HG02884 (cell line): ENCODE results near the gene BNC2.

Source experiments
- ATAC-seq: cut with Tn5 transposase; IDR thresholded peaks from one replicate; pipeline ENCODE4 v1.9.1; 2021; ENCODE audit warnings: mild to moderate bottlenecking, moderate library complexity; ENCODE audit not compliant: unreplicated experiment

Gene BNC2

DNA sequence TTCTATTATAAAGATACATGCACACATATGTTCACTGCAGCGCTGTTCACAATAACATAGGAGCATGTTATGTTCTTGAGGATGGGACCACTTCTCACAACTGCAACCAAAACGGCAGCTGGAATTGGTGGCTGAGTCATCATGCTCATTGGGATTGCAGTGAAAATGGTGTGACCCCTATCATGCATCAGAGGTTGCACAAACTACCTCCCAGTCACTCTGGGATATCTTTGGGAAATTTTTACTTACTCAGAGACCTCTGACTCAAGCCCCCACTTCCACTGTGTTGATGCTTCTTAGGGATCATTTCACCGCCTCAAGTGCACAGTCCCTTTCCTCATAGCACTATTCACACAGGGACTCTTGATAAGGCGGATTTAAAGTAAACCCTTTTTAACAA, 474.1 kb downstream of the BNC2 start:
- ATAC-seq = no peak

DNA sequence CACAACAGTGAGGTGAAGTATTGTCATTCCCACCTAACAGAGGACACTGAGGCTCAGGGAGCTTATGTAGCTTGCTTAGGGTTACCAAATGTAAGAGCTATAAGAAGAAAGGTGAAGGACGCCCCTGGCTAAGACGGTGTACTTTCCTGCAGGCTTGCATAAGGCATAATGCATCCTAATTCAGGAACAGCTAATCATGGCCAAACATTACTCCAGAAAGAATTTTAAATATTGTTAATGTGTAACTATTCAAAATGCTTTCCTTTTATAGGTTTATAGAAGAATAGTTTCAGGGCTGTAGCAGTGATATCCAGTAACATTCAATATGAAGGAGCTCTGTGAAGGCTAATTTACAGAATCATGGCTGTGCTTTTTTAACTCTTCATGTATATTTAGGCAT, 479.1 kb downstream of the BNC2 start:
- no peak for ATAC-seq

DNA sequence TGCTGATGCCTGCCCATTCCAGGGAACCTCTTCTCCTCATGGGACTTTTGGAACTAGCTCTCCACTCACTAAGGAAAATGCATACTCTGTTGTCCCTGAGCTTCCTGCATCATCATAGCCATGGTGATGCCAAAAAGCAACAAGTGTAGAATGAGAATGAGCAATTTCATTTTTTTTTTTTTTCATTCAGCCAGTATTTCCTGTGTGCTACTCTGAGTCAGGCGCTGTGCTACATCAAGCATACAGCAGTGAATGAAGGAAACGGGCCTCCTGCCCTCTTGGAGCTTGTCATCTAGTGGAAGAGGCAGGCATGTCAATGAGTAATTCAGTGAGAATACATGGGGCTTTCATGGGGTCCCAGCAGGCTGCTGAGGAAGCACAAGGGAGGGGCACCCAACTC, 483.1 kb downstream of the BNC2 start:
- ATAC-seq = no peak

DNA sequence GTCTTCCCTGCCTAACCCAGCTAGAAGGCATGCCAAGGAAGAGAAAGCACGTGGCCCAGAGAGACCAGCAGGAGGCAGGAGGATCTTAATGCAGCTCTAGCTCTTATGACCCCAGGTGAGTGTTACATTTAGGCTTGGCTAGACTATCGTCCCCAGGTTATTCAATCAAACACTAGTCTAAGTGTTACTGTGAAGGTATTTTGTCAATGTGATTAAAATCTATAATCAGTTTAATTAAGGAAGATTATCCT, 483.7 kb downstream of the BNC2 start:
- ATAC-seq = no peak

DNA sequence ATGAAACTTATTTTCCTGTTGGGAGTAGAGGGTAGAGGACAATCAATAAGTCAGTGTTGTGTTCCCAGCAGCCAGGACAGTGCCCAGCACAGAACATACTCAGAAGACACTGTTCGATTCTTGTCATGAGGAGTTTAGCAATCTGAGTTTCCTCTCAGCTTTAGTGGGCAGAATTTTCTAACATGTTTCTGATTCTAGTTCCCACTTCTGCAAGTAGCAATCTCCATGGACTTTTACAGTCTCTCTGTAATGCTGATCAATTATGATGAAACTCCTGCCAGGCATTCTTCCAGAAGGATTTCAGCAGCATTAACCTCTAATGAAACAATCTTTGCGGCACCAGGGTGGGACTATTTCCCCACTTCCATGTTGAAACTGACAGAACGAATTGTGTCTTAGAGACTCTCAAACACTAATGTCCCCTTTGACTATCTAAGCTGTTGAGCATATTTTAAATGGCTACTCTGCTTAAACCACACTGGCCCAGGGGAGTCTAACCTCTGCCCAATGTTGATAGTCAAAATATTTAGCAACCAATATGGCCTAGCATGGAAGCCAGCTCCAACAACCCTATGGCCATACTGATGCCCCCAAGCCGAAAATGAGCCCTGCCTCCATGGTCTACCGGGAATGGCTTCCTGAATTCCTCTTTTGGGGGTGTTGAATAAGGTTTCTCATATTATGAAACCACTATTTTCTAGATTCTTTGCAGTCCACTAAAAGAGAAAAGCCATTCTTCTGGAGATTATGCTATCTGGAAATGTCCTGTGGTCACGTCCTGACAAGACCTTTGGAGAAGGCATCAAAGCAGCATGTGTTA, 484.3 kb downstream of the BNC2 start:
- ATAC-seq = no peak

DNA sequence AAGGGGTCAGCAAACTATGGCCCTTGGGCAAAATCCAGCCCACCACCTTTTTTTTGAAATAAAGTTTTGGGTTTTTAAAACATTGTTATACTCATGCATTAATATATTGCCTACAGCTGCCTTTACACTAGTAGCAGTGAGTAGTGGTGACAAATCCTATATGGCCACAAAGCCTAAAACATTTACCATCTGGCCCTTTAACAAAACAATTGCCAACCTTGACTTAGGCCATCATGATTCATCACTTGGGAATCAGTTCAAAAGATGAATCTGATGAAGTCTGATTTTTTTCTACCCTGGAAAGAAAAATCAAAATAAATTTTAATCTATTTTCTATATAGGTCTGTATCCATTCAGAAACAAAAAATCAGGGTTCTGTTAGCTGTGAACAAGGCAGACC, 484.9 kb downstream of the BNC2 start:
- no peak for ATAC-seq

DNA sequence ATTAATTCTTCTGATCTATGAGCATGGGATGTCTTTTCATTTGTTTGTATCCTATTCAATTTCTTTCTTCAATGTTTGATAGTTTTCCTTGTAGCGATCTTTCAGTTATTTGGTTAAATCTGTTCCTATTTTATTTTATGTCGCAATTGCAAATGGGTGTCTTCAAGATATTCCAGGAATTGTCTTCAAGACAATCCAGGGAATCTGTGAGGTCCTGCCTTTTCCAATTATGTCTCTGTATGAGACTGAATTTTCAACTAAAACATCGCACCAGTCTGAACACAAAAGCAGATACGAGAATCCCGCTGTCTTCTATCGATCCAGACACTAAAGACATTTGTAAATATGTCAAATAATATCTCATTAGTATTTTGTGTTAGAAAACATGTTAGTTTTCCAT, 485.5 kb downstream of the BNC2 start:
- ATAC-seq = no peak

DNA sequence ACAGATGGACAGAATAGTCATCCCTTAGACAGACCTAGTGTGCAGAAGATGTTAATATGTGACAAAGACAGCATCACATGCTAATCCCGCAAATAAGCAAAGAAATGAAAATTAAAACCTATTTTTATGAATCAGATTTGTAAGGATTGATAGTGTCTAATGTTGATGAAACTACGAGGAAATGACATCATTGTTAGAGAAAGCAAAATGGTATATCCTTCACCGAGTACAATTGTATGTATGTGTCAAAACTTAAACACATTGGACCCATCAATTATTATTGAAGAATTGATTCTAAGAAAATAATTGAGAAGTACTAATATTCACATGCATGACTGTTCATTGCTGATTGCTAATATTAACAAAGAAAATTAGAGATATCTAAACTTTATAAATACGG, 493.2 kb downstream of the BNC2 start:
- no peak for ATAC-seq

DNA sequence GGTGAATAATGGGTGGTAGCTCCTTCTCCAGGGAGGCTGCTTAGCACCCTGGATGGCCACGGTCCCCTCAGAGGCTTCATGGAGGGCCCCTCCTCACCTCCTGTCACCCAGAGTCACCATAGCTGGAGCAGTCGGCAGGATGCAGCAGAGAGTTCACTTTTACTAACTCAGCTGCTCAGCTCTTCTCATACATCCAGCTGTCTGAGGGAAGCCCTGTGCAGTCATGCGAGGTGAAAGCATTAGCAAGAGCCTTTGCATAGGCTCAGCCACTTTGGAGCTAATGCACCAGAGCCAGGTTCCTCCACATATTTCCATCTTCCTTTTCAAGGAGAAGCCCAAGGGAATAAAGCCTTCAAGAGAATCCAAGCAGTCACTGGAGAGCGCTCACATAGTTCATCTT, 499.2 kb downstream of the BNC2 start:
- no peak for ATAC-seq

DNA sequence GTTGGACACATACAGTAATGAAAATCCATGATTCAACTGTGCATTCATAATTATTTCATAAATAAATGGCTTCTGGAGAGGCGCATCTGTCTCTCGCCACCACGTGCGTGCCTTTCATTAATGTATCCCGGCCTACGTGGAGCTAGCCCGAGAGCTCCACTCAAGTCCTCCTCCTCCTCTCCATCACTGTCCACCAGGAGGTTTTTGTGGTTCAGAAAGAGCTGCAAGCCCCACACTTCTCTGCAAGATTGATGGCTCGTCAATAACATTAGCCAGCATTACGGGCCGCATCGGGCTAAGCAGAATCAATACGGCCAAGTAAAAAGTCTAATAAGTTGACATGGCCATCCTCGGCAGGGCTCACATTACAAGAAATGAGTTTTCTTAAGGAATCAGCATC, 499.8 kb downstream of the BNC2 start:
- ATAC-seq = no peak

DNA sequence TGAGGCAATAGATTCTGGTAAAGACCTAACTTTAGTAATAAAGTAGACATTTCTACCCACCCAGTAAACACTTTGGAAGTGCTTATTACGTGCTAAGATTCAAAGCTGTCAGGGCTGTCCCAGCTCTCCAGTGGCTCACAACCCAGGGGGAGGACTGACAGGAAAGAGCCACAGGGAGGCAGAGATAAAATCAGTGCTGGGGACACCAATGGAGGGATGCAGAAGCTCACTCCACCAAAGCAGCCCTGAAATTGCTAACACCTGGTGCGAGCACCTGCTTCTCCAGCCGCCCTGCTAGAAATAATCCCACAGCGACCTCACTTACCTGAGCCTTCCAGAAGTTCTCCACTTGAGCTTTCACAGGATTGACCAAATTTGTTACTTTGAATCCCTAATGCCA, 501.0 kb downstream of the BNC2 start:
- no peak for ATAC-seq

DNA sequence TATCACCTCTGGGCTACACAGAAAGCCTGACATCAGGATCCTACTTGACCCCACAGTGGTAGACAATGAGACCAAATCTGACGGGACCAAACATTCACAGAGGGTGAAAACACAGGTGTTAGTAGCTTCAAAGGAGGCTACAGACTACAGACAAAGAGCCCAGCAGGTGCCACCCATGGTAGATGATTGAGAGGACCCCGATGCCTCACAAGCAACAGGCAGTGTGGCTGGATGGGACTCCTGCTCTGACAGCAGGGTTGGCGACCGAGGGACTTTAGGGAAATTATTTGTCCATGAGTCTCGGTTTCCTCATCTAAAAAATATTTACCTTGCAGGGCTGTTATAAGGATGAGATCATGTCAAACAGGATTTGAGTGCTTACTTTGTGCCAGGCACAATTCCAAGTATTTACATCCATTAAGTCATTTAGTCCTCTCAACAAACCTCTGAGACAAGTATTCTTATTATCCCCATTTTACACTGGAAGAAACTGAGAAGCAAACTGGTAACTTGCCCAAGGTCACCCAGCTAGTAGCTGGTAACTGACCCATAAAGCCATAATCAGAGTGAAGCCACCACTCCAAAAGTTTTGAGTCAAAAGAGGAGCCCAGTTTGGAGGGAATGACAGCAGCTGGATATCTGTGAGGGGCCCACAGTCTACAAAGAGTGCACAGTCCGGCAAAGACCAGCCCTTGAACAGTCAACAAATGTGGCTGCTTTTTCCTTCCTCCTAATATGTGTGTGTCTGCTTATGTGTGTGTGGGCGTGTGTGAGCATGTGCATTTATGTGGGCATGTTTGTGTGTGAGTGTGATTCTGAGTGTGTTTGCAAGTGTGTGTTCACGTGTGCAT, 502.0 kb downstream of the BNC2 start:
- ATAC-seq = no peak

DNA sequence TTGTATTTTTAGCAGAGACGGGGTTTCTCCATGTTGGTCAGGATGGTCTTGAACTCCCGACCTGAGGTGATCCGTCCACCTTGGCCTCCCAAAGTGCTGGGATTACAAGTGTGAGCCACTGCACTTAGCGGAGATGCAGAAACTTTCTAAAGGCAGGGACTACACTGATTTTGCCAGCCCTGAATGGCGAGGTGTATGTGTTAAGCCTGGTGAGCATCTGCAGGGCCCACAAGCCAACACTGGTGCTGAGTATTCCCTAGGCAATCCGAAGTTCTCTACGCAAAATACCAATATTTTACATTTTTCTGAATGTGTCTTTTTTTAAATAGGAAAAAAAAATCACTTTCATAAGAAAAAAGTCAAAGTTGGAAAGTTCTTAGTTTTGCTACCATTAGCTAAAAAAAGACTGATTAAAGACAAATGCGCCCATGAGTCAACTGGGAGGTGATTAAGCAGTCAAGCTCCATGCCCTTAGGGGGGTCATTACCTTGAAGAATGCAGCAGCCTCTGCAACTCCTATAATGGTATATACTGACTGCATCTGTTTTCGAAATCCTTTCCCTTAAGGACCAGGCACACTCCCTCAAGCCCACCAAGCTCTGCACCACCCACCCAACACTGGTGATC, 502.8 kb downstream of the BNC2 start:
- ATAC-seq = no peak

DNA sequence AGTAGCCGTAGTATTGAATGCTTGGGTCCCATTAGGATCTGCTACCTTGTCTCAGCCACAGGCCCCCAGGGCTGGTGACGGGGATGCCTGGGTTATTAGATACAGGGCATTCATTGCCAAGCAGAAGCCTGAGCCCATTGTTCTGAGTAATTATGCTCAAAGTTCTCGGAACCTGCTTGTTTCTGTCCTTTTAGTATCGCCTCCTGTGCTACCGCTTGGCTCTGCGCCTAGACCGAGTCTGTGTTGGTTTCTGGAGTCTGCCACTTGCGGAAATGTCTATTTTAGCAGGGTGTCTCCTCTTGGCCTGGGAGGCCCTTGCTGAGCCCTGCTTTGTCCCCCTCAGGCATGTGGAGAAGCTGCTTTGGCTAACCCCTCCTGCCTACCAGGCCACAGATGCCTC, 506.1 kb downstream of the BNC2 start:
- no peak for ATAC-seq

DNA sequence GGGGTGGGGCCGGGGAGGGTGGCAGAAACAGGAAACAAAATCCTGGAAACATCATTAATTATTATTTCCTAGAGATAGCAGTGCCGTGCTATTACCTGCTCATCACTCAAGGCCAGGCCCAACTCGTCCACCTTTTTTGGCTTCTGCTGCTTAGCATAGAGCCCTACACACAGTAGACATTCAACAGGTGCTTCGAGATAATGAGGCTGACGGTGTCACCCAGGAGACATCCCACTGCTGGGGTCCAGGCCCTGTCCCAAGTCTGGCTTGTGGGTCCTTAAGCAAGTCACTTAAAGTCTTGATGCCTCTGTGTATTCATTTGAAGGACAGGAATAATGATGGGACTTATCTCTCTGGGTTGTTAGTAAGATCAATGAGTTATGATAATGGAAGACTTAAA, 506.6 kb downstream of the BNC2 start:
- ATAC-seq = no peak

DNA sequence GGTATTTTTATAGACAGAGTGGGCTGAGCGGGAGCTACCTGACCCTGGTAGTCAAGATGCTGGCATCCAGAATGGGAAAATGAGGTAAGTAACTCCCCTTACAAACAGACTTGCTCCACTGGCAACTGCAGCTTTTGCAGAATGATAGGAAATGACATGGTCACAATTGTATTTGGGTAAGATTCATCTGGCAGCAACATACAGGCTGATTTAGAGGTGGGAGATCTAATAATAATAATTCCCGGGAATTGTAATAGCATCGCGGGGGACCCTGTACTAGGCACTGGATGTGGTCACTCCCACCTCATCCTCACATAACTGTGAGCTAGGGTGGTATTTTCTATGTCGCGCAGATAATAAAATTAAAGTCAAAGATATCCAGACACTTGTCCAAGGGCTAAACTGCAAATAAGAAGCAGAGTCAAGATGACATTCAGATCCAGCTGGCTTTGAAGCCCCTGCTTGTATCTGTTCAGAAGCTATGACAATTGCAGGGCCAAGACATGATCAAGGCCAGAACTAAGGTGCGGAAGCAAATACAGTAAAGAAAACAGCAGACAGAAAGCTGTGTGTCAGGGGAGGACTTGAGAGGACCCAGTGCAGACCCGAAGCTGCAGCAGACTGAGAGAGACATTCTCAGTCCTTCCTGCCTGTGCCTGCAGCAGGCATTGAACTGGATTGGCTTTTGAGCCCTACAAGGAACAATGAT, 507.2 kb downstream of the BNC2 start:
- ATAC-seq = no peak

DNA sequence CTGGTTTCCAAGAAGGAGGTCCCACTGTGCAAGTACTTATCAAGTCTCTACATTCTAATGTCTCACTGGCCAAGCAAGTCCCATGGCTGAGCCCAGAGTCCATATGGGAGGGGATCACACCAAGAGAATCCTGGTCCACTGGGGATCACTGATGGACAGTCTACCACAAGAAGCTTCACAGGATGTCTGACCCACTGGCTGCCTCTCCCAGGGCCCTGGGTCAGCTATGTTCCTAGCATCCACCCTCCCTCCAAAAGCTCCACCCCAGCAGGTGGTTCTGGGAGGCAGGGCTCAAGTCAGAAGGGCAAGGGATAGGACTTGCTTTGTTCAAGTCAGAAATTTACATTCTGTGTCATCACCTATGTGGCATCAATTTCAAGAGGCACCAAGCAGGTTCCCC, 508.5 kb downstream of the BNC2 start:
- ATAC-seq = no peak

DNA sequence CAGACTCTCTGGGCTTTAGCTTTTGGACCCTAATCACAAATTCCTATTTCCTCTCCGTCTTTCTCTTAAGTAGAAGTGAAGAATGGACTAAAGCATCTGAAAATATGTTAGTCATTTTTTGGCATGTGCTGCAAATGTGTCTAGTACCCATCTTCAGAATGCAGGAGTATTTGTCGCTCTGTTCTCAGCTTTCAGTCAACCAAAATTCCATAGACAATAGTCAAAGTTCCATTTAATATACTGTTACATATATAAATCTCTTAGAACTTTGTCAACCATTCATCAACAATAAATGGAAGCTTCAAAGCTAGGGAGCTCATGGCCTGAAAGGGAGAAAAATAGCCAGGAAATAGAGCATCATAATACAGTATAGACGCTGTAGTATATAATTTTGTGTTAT, 509.4 kb downstream of the BNC2 start:
- no peak for ATAC-seq

DNA sequence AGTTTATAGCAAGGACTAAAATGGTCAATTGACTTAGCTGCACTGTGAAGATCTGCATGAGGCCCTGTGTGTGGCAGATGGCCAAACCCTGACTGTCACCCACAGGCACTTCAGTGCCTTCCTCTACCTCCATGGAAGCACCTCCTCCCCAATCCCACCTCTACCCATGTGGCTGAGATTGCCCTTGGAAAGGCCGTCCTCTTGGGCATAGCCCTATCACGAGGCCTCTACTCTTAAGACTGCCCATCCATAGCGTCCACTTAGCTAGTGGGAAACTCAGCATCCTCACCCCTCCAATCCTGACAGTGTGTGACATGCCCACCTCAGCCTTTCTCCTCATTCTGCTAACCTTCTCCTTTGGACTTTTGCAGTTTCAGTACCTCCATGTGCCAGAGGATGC, 510.2 kb downstream of the BNC2 start:
- no peak for ATAC-seq
